Right cardiac atrium (tissue), 5 donors: Measurements from ENCODE around the gene GNG8. TPM values are rescaled to one million over a fixed set of nuclear protein-coding genes. Genes with fewer than 3 reads are reported as not detected.

Source experiments
- ATAC-seq, 2 donors: fragments of 200-7000 bp; cut with Tn5 transposase; one replicate each; pipeline versions ENCODE4 v1.8.0 to v1.9.1; 2020; ENCODE audit warnings: moderate library complexity in 2 of 2, mild to moderate bottlenecking in 1 of 2
- DNase-seq, 3 donors: peaks; one replicate each; pipeline ENCODE4 v3.0.0-alpha.2; 2020
- H3K27ac ChIP-seq: one replicate; pipeline ENCODE4 v1.5.1; 2013; ENCODE audit warnings: mild to moderate bottlenecking, low read length, control low read depth, moderate library complexity
- H3K27me3 ChIP-seq: one replicate; pipeline ENCODE4 v1.6.1; 2013; ENCODE audit not compliant: control insufficient read depth, insufficient read depth
- H3K4me1 ChIP-seq: one replicate; pipeline ENCODE4 v1.6.1; 2013; ENCODE audit warnings: low read length; ENCODE audit not compliant: control insufficient read depth, insufficient read depth
- H3K4me3 ChIP-seq: one replicate; pipeline ENCODE4 v1.5.1; 2013; ENCODE audit warnings: low read length, control low read depth
- H3K9me3 ChIP-seq: one replicate; pipeline ENCODE4 v1.6.1; 2013; ENCODE audit warnings: low read length; ENCODE audit not compliant: control insufficient read depth
- WGBS: extraction: QIAGEN DNeasy Blood & Tissue Kit; methylation state at CpG from one replicate; pipeline ENCODE4 v1.1.7; 2013; 5-methylcytosine and 5-hydroxymethylcytosine counted together
- intact Hi-C, 4 donors: fragments of 100-400 bp; cut with DNase I; formaldehyde crosslinking; loops; one replicate each; pipeline versions ENCODE4 v1.11.0 to v1.14.0; 2022 to 2023
- polyA plus RNA-seq: library from polyadenylated mRNA; stranded (reverse); fragments of 200-250 nt; gene quantifications from one replicate; pipeline ENCODE4 v1.2.3, GENCODE V29; 2013
- total RNA-seq, 4 donors: library from RNA; stranded (reverse); fragmentation: NEBNext Ultra II Directional; extraction: Animal tissue kit (Norgen Biotek cat#: 25700); gene quantifications; one replicate each; pipeline ENCODE4 v1.2.1, GENCODE V29; 2021
- donor health status: healthy with polysubstance abuse.
- donor health status: DM: no; HTN: yes; CAD: no.
- donor health status: DM: no; HTN: no; CAD: no.
- donor health status: DM: no; HTN: yes; CAD: no; lungs with severe emphysema.
- donor health status: DM: yes; HTN: yes; CAD: no.

The GNG8 gene
- total and polyA plus RNA-seq, 5 donors = 3.0 to 7.4 (median 4.7) TPM; not detected in 1

DNA sequence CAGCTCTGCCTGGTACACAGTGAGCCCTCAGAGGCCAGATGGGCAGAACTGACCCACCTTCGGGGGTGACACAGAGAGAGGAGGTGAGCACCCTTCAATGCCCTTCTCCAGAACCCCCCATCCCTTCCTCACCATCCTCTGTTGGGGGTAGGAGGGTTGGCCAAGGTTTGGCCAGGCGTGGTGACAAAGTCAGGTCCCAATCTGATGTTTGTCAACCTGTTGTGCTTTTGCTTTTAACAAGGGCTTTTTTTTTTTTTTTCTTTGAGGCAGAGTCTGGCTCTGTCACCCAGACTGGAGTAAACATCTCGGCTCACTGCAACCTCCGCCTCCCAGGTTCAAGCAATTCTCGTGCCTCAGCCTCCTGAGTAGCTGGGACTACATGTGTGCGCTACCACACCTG is 18.4 kb downstream of the GNG8 start:
- DNase-seq = peak in 2 of 3 donors; percentile 8 to 20

DNA sequence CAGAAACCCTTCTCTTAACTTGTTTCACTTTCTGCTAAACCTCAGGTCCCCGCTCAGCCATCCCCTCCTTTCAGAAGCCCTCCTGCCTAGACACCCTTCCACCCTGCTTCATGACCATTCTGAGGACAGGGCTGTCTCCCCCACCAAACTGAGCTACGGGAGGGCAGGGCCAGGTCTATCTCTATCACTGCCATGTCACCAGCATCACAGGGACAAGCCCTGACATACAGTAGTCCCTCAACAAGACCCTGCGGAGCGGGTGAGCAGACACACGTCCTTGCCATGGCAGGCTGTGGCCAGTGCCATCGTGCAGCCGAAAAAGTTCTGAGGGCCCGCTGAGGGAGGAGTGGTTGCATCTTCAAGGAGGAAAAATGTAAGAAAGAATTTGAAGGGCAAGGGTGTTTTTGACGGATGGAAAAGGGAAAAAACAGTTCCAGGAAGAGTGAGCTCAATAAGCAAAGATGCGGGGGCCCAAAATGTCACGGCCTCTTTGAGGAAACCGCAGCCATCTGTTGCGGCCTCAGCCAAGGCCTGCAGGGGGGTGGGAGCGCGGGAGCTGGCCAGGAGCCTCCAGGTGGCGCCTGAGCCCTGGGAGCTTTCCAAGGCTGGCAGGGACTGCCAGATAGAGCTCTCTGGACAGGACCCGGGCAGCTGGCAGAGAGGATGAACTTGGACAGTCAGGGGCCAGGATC is 19.2 kb downstream of the GNG8 start:
- WGBS = 27% methylated on average over 17 of the region's 17 CpGs
- ATAC-seq (peak; percentile 15 to 19), DNase-seq (peak; percentile 54 to 83 (median 80))
- no peaks in the 10 kb centered on the region for H3K27me3 ChIP-seq
- intact Hi-C loops = loop anchor here in 3 of 4 donors (5.0 to 10.0 kb wide), 3 partner anchors 46 to 228 kb away; partner anchors contain the start of gene DACT3 (in 2 of the 3)
- no peak overlapping the region for H3K27ac ChIP-seq
- no peaks in the 10 kb centered on the region for H3K9me3 ChIP-seq
- H3K4me3 ChIP-seq = no peak overlapping the region
- H3K4me1 ChIP-seq = peaks cover 6% of the 10 kb centered on the region

More for the DNA sequence above, 18.4 kb downstream of the GNG8 start:
- intact Hi-C loops = loop anchor here in 3 of 4 donors (5.0 to 10.0 kb wide), 3 partner anchors 45 to 227 kb away; partner anchors contain the start of gene DACT3 (in 2 of the 3)
- Histone ChIP-seq H3K27me3 (no peaks in the 10 kb centered on the region), H3K27ac (no peak overlapping the region), H3K4me1 (peaks cover 6% of the 10 kb centered on the region), H3K9me3 (no peaks in the 10 kb centered on the region), H3K4me3 (no peak overlapping the region)
- WGBS = 85% methylated on average over 6 of the region's 6 CpGs
- ATAC-seq = no peak

DNA sequence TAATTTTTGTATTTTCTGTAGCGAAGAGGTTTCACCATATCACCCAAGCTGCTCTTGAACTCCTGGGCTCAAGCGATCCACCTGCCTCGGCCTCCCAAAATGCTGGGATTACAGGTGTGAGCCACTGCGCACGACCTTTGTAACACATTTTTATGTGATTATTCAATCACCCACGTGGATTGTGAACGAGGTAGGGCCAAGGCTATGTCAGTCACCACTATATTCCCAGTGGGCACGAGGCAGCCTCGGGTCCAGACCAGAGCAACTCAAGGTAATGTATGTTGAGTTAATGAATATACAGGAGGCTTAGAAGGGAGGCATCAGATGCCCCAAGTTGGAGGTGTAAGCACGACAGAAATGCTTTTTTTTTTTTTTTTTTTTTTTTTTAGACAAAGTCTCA is 20.0 kb downstream of the GNG8 start:
- intact Hi-C loops = loop anchor here in 3 of 4 donors (2.0 to 10.0 kb wide), 4 partner anchors 46 to 229 kb away; partner anchors contain the start of gene DACT3 (in 2 of the 3)
- ATAC-seq = no peak
- Histone ChIP-seq H3K27me3 (no peaks in the 10 kb centered on the region), H3K27ac (no peak overlapping the region), H3K9me3 (no peaks in the 10 kb centered on the region), H3K4me1 (peaks cover 6% of the 10 kb centered on the region), H3K4me3 (no peak overlapping the region)
- DNase-seq = peak in 2 of 3 donors; percentile 5 to 13
- WGBS = 84% methylated on average over 10 of the region's 10 CpGs

DNA sequence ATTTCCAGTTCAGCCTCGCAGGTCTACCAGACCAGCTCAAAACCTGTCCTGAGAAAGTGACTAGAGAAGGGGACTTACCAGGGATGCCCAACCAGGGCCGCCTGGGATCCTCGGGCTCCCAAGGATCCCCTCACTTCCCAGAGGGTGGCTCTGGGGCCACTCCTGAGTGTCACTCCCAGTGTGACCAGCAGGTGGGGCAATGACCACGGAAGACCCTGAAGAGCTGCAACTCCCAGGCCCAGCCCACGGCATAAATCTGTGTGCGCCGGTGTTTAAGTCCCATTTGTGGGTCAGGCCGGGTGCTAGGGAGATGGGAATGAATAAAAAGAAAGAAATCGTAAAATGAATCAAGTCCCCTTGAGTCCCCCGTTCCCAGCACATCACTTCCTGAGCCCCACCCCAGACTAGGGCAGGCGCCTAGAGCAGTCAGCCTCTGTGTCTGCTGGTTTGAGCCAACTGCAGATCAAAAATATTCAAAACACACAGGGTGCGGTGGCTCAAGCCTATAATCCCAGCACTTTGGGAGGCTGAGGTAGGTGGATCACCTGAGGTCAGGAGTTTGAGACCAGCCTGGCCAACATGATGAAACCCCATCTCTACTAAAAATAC is 21.8 kb downstream of the GNG8 start:
- intact Hi-C loops = loop anchor here in 2 of 4 donors (2.0 to 10.0 kb wide), 3 partner anchors 49 to 231 kb away; partner anchors contain the start of gene DACT3 (in 1 of the 2)
- 10% methylated on average over 12 of the region's 12 CpGs for WGBS
- H3K4me1 ChIP-seq = peaks cover 2% of the 10 kb centered on the region

DNA sequence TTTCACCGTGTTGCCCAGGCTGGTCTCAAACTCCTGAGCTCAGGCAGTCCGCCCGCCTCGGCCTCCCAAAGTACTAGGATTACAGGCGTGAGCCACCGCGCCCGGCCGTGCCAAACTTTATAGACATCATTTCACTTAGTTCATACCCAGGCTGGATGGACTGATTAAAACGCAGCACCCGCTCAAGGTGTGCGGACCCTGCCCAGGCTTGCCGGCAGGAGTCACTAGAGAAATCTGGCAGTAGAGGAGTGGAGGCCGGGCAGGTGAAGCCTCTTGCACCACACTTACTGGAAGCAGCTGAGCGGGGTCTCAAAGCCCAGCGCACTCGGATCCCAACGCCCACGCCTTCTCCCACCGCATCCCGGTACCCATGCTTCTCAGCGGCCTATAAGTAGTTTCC is 22.5 kb downstream of the GNG8 start:
- Histone ChIP-seq H3K27ac (no peak overlapping the region), H3K4me1 (no peaks in the 10 kb centered on the region), H3K27me3 (no peaks in the 10 kb centered on the region), H3K4me3 (no peak overlapping the region), H3K9me3 (no peaks in the 10 kb centered on the region)
- ATAC-seq (no peak), DNase-seq (peak in 2 of 3 donors; percentile 13 to 61)
- 89% methylated on average over 22 of the region's 22 CpGs for WGBS
- intact Hi-C loops = loop anchor here in 3 of 4 donors (2.0 to 10.0 kb wide), 3 partner anchors 49 to 231 kb away; partner anchors contain the start of gene DACT3 (in 1 of the 3)

More for the DNA sequence above, 21.8 kb downstream of the GNG8 start:
- Histone ChIP-seq H3K27ac (no peak overlapping the region), H3K27me3 (no peaks in the 10 kb centered on the region), H3K9me3 (no peaks in the 10 kb centered on the region), H3K4me3 (no peak overlapping the region)
- peak; percentile 86 to 95 (median 94) for DNase-seq
- ATAC-seq = peak; percentile 76 to 82

DNA sequence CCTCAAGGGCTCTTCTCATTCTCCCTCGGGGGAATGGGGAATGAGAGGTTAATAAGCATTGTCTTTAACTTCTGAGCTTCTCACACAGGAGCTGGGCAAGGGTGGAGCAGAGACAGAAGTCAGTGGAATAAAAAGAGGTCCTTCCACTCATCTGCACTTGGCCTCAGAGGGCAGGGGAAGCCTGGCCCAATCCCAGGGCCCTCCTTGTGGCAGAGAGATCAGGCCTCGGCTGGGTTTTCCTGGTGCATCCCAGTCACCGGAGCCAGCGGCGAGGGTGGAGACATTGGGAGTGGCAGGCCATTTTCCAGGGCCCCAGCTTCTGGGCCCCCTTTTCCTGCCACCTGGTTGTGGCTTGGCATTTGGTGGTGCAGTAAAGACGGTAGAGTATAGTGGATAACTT is 24.2 kb downstream of the GNG8 start:
- intact Hi-C loops = loop anchor here in 3 of 4 donors (2.0 to 10.0 kb wide), 3 partner anchors 51 to 233 kb away; partner anchors contain the start of gene DACT3 (in 1 of the 3)
- peak in 2 of 3 donors; percentile 13 to 43 for DNase-seq

DNA sequence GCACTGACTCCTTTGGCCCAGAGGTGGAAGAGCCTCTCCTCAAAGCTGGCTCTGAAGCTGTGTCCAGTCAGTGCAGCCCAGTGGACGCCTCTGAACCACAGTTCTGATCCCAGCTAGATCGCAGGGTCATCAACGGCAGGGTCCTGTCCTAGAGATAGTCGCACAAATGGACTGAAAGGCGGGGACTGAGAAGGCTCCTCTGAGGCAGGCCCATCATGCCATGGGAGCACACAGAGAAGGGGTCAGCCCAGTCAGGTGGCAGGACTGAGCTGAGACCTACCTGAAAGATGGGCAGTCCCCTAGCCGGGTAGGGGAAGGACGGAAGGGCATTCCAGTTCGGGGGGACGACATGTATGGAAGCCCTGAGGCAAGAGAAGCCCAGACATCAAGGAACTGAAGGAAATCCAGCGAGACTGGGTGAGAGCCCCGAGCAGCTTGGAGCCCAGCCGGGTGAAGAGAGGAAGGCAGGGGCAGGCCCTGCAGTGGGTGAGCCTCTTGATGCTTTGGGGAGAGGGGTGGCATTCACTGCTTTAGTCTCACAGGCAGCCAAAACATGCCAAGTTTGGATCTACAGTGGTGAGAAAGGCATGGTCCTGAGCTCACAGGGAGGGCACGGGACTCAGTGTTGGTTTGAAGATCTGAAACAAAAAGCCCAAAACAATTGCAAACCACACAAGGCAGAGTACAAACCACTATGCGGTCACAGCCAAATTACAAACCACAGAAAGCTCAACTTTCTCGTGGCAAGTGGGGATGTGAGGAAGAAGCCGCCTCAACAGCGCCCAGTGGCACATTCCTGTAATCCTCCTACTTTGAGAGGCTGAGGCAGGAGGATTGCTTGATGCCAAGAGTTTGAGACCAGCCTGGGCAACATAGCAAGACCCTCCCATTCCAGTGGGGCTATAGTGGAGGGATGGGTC is 24.9 kb downstream of the GNG8 start:
- Histone ChIP-seq H3K27me3 (no peaks in the 10 kb centered on the region), H3K27ac (no peak overlapping the region), H3K9me3 (no peaks in the 10 kb centered on the region), H3K4me1 (no peaks in the 10 kb centered on the region), H3K4me3 (no peak overlapping the region)
- intact Hi-C loops = loop anchor here in 2 of 4 donors (10.0 kb wide), 2 partner anchors 54 to 234 kb away; partner anchors contain the start of gene DACT3 (in 1 of the 2)
- DNase-seq = peak in 2 of 3 donors; percentile 4 to 40
- 69% methylated on average over 17 of the region's 17 CpGs for WGBS
- no peak for ATAC-seq

More for the DNA sequence above, 24.2 kb downstream of the GNG8 start:
- H3K9me3 ChIP-seq = no peaks in the 10 kb centered on the region
- no peaks in the 10 kb centered on the region for H3K27me3 ChIP-seq
- H3K4me3 ChIP-seq = no peak overlapping the region
- ATAC-seq = no peak
- no peaks in the 10 kb centered on the region for H3K4me1 ChIP-seq
- no peak overlapping the region for H3K27ac ChIP-seq
- 66% methylated on average over 6 of the region's 6 CpGs for WGBS

DNA sequence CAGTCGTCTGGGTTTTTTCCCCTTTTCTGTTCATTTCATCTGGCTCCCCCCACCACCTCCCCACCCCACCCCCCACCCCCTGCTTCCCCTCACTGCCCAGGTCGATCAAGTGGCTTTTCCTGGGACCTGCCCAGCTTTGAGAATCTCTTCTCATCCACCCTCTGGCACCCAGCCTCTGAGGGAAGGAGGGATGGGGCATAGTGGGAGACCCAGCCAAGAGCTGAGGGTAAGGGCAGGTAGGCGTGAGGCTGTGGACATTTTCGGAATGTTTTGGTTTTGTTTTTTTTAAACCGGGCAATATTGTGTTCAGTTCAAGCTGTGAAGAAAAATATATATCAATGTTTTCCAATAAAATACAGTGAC is 25.6 kb downstream of the GNG8 start:
- 54% methylated on average over 5 of the region's 5 CpGs for WGBS
- Histone ChIP-seq H3K9me3 (no peaks in the 10 kb centered on the region), H3K27ac (no peak overlapping the region), H3K27me3 (no peaks in the 10 kb centered on the region), H3K4me1 (peaks cover 3% of the 10 kb centered on the region), H3K4me3 (no peak overlapping the region)
- ATAC-seq (no peak), DNase-seq (peak in 1 of 3 donors; percentile 7)
- intact Hi-C loops = loop anchor here in 2 of 4 donors (10.0 kb wide), 2 partner anchors 54 to 234 kb away; partner anchors contain the start of gene DACT3 (in 1 of the 2)

DNA sequence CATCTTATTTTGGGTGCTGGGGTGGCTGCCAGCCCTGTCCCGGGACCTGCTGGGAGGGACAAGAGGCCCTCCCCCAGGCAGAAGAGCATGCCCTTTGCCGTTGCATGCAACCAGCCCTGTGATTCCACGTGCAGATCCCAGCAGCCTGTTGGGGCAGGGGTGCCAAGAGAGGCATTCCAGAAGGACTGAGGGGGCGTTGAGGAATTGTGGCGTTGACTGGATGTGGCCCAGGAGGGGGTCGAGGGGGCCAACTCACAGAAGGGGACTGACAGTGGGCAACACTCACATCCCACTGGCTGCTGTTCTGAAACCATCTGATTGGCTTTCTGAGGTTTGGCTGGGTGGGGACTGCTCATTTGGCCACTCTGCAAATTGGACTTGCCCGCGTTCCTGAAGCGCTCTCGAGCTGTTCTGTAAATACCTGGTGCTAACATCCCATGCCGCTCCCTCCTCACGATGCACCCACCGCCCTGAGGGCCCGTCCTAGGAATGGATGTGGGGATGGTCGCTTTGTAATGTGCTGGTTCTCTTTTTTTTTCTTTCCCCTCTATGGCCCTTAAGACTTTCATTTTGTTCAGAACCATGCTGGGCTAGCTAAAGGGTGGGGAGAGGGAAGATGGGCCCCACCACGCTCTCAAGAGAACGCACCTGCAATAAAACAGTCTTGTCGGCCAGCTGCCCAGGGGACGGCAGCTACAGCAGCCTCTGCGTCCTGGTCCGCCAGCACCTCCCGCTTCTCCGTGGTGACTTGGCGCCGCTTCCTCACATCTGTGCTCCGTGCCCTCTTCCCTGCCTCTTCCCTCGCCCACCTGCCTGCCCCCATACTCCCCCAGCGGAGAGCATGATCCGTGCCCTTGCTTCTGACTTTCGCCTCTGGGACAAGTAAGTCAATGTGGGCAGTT is 26.2 kb downstream of the GNG8 start:
- DNase-seq (peak; percentile 11 to 53 (median 28)), ATAC-seq (no peak)
- WGBS = 73% methylated on average over 30 of the region's 30 CpGs
- Histone ChIP-seq H3K4me1 (peaks cover 5% of the 10 kb centered on the region), H3K27me3 (no peaks in the 10 kb centered on the region), H3K9me3 (no peaks in the 10 kb centered on the region), H3K4me3 (no peak overlapping the region), H3K27ac (no peak overlapping the region)
- intact Hi-C loops = loop anchor here in 2 of 4 donors (10.0 kb wide), 2 partner anchors 55 to 235 kb away; partner anchors contain the start of gene DACT3 (in 1 of the 2)
